GM18873 (cell line): ENCODE results near the gene EGF.

Experiments used
- ATAC-seq: cut with Tn5 transposase; IDR thresholded peaks from one replicate; pipeline ENCODE4 v1.9.1; 2021; ENCODE audit warnings: mild to moderate bottlenecking, moderate library complexity, moderate number of reproducible peaks; ENCODE audit not compliant: unreplicated experiment, low FRiP score

The EGF gene

GRCh38 chr4:109953556-109953955, 40.9 kb downstream of the EGF start:
- no peak for ATAC-seq

DNA sequence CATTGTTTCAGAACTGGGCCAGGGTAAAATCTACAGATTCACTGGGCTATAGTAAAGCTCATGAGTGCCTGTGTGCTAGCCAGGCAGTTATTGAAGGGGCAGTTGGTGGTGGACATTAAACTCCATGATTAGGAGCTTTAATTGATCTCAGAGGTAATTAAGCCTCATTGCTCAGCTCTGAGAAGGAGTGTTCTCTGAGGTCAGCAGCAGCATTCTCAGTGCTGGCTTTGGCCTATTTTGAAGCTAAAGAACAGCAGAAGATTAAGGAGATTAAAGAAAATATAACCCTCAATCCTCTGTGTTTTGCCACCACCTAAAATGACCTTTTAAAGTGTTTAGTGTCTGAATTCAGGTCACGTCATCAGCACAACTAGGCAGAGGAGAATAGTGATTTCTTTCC, 42.5 kb downstream of the EGF start:
- no peak for ATAC-seq

GRCh38 chr4:109957227-109957626, 44.5 kb downstream of the EGF start:
- no peak for ATAC-seq

DNA sequence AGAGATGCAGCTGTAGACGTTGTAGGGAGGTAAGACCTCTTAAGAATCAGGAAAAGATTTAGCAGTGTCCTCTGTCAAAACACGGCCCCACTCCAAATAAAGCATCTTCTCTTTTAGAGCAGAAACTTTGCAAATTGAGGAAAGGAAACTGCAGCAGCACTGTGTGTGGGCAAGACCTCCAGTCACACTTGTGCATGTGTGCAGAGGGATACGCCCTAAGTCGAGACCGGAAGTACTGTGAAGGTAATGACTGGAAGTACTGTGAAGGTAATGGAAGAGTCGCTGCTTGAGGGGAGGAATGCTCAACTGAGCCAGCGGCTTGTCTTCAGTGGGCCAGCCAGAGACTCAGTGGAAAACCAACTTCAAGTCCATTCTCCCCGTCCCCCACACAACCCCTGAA, 46.5 kb downstream of the EGF start:
- no peak for ATAC-seq

DNA sequence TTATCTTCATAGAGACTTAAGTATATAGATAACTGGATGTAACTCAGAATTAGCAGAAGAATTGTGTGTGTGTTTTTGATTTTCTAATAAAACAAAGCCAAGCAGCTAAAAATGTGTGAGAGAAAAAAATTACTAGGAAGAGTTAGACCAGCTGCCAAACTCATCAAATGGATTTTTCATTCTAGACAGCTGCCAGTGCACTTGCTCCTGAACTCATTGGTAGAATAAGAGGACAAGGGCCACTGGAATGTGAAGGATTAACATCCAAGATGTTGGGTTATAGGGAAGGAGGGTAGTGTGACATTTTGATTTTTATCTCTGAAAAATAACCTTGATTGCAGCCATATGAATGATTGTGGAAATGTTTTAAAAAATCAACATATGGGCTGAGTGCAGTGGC, 49.7 kb downstream of the EGF start:
- ATAC-seq: no peak

GRCh38 chr4:109966891-109967481, 54.3 kb downstream of the EGF start:
- ATAC-seq: no peak

DNA sequence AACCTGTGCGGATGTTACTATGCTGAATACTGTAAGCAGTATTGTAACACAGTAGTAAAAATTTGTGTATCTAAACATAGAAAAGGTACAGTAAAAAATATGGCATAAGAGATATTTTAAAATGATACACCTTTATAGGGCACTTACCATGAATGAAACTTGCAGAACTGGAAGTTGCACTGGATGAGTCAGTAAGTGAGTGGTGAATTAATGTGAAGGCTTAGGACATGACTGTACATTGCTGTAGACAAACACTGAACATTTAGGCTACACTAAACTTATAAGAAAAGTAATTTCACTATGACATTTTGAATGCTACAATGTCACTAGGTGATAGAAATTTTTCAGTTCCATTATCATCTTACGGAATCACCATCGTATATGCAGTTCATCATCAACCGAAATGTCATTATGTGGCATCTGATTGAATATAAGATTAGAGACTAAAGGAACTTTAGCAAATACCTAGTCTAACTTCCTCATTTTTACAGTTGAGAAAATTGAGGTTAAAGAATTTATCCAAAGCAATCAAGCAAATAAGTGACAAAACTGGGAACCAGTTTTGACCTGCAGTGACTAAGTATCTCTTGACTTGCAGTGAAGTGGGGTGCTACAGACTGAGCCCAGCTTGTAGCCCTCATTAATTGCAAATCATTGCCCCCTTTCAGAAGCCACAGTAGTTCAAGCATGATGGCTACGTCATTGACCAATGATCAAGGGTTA, 55.3 kb downstream of the EGF start:
- no peak for ATAC-seq

- ATAC-seq: no peak
These were observed 56.4 kb downstream of the EGF start for GRCh38 chr4:109969087-109969486.

DNA sequence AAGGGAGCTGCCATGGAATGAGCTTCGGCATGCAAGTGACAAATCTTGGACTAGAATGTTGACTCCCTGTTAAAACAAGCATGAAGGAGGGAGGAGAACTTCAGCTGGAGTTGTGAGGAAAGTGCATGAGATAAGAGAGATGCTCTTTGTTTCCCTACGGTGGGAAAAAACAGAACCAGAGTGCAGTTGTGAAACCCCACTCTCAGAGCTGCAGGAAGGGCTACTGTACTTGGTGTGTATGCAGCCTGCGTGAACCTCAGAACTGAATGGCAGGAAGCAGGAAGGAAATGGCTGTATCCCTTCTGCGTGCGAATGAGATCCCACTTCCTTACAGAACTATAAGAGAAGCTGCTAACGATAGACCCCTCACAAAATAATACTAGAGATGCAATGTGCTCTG, 57.2 kb downstream of the EGF start:
- ATAC-seq: no peak

- no peak for ATAC-seq
These were observed 60.3 kb downstream of the EGF start for GRCh38 chr4:109972786-109973528.

- ATAC-seq: no peak
These were observed 60.8 kb downstream of the EGF start for GRCh38 chr4:109973529-109973905.

GRCh38 chr4:109976189-109976588, 63.5 kb downstream of the EGF start:
- no peak for ATAC-seq

GRCh38 chr4:109977854-109978501, 65.3 kb downstream of the EGF start:
- no peak for ATAC-seq

GRCh38 chr4:109978704-109979454, 66.2 kb downstream of the EGF start:
- no peak for ATAC-seq

DNA sequence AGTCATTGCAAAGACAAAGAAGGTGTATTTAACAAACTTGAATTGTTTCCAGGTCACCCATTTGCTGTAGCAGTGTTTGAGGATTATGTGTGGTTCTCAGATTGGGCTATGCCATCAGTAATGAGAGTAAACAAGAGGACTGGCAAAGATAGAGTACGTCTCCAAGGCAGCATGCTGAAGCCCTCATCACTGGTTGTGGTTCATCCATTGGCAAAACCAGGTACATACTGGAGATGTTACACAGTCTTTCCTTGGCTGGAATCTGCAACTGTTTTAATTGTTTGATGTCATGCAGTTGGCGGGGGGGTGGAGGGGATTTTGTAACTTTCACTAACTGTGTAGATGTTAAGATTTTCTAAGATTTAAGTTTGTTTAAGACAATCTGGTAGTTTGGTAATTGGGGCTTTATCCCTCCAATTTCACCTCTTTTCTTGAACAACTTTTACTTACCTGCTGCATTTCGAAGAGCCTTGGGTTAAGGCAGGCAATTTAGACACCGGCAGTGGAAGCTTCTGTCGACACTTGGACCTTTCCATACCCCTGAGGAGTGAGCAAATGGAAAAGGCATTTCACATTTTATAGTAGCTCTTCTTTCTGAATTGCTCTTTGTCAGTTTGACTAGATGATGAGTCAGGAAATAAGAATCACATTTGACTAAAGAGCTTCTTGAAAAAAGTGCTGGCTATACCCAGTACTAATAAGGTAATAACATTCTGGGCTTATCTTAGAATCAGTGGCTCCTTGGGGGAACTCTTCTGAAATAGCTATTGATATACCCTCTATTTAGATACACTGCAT, 67.4 kb downstream of the EGF start:
- no peak for ATAC-seq

DNA sequence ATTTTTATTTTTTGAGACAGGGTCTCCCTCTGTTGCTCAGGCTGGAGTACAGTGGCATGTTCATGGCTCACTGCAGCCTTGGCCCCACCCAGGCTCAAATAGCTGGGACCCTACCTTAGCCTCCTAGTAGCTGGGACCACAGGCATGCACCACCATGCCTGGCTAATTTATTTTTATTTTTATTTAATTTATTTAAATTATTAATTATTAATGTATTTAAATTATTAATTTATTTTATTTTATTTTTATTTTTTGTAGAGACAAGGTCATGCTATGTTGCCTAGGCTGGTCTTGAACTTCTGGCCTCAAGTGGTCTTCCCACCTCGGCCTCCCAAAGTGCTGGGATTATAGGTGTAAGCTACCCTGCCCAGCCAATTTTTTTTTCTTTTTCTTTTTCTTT, 69.3 kb downstream of the EGF start:
- ATAC-seq: no peak

GRCh38 chr4:109982521-109982920, 69.8 kb downstream of the EGF start:
- no peak for ATAC-seq

- no peak for ATAC-seq
These were observed 73.6 kb downstream of the EGF start for GRCh38 chr4:109985993-109986974.

DNA sequence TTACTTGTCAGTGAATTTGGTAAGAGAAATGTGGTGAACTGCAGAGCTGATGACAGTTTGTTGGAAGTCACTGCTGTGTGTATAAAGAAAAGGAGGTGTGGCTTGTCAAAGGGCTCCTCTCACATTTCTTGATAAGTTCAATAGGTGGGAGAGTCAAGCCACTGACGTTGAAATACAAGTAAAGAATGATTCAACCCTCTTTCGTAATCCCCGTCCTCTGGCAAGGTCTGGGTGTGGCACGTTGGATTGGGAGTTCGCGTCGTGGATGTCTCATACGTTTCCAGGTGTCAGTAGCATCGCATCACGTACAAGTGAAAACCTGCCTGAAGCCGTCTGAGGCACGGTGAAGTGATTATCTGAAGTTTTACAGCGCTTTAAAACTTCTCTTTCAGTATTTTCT, 76.4 kb downstream of the EGF start:
- no peak for ATAC-seq
